SK-N-MC (cell line): ENCODE measurements around the gene RAB36.

Experiments used
- EZH2 ChIP-seq: fragments of 200-600 bp; sonication (generic); IDR thresholded peaks from one replicate; pipeline ENCODE4 v1.6.1; 2017; ENCODE audit warnings: antibody characterized with exemption
- FOXP2 ChIP-seq: optimal IDR thresholded peaks from 2 replicates; pipeline ENCODE3; 2011; ENCODE audit warnings: mild to moderate bottlenecking, moderate library complexity; ENCODE audit not compliant: insufficient read depth; ENCODE audit errors: extremely low read length, control extremely low read depth
- POLR2AphosphoS5 ChIP-seq: IDR thresholded peaks from 2 replicates; pipeline ENCODE4 v1.6.1; 2012; ENCODE audit warnings: mild to moderate bottlenecking, low read depth, low read length, borderline replicate concordance

DNA sequence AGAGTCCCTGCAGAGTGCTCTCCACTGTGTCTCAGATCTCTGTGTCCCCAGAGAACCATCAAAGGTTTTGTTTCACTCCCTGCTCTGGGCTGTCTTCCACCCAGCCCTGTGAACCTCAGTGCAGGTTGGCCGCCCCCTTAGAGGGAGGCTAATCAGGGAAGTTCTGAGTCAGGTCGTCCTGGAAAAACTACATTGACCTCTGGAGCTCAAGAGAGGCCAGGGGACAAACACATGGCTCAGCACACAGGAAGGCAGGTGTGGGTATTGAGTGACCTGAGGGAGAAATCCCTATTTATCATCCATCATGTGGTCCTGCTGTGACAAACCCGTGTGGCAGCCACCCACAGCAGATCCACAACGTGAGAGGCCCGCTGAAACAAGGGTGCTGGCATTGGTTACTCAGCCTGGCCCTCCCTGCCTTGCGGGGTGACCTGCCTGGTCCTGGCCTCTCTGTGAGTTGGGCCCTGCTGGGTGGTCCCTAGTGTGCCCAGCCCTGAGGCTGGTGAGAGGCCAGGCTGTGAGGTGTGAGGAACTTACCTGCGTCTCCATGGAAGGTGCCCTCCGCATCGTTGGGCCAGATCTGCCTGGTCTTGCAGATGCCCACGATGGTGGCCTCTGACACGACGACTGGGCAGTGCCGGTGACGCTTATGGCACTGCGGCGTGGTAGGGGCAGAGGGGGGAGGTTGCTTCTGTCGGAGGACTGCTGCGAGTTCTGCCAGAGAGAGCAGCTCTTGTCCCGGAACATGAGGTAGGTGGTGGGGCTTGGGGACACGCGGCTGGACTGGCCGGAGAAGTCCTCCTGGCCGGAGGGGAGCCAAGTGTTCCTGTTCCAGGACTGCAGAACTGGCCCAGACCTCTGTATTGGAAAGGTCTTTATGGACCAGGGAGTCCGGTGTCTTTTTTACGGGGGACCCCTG lies 34.4 kb downstream of the RAB36 start:
- TF ChIP-seq POLR2AphosphoS5 (no peak), EZH2 (no peak), FOXP2 (no peak)
